ENCODE results near the gene TERT.

Gene TERT

GRCh38 chr5:1220831-1221230, 74.0 kb downstream of the TERT start:
- no peak overlapping the region for H3K4me3 ChIP-seq (ENCODE audit: low read length)
- TF ChIP-seq CTCF (conservative IDR thresholded peaks at IDR 0.05; ENCODE audit: low read depth, low read length), result no peak
- DNase-seq (ENCODE audit: low read depth), result no peak

- no peak for TF ChIP-seq CTCF (conservative IDR thresholded peaks at IDR 0.05; ENCODE audit: low read depth, low read length)
- no peak overlapping the region for H3K4me3 ChIP-seq (ENCODE audit: low read length)
- DNase-seq (ENCODE audit: low read depth), result no peak
Observed at GRCh38 chr5:1220351-1220750, 74.5 kb downstream of the TERT start.

GRCh38 chr5:1219768-1220100, 75.1 kb downstream of the TERT start:
- no peak for TF ChIP-seq CTCF (conservative IDR thresholded peaks at IDR 0.05; ENCODE audit: low read depth, low read length)
- no peak for DNase-seq (ENCODE audit: low read depth)
- H3K4me3 ChIP-seq (ENCODE audit: low read length), result no peak overlapping the region

- no peak overlapping the region for H3K4me3 ChIP-seq (ENCODE audit: low read length)
- TF ChIP-seq CTCF (conservative IDR thresholded peaks at IDR 0.05; ENCODE audit: low read depth, low read length), result no peak
- DNase-seq (ENCODE audit: low read depth), result no peak
Observed at GRCh38 chr5:1219098-1219767, 75.6 kb downstream of the TERT start.

GRCh38 chr5:1218351-1219080, 76.4 kb downstream of the TERT start:
- TF ChIP-seq CTCF (conservative IDR thresholded peaks at IDR 0.05; ENCODE audit: low read depth, low read length), result no peak
- no peak for DNase-seq (ENCODE audit: low read depth)
- H3K4me3 ChIP-seq (ENCODE audit: low read length), result no peak overlapping the region

GRCh38 chr5:1217596-1218206, 77.2 kb downstream of the TERT start:
- TF ChIP-seq CTCF (conservative IDR thresholded peaks at IDR 0.05; ENCODE audit: low read depth, low read length), result no peak
- no peak overlapping the region for H3K4me3 ChIP-seq (ENCODE audit: low read length)
- DNase-seq (ENCODE audit: low read depth), result no peak

- DNase-seq (ENCODE audit: low read depth), result no peak
- no peak overlapping the region for H3K4me3 ChIP-seq (ENCODE audit: low read length)
- no peak for TF ChIP-seq CTCF (conservative IDR thresholded peaks at IDR 0.05; ENCODE audit: low read depth, low read length)
Observed at GRCh38 chr5:1216918-1217295, 78.0 kb downstream of the TERT start.
